HG03039 (cell line): ENCODE measurements around the gene MCOLN2.
"Not testable (repeated sequence)": the region's sequence is repeated elsewhere in the genome, so short reads cannot be mapped to it uniquely, and the experiment has no call there.

Source experiments
- ATAC-seq: cut with Tn5 transposase; IDR thresholded peaks from one replicate; pipeline ENCODE4 v1.9.1; 2021; ENCODE audit warnings: mild to moderate bottlenecking, moderate library complexity; ENCODE audit not compliant: unreplicated experiment

MCOLN2 gene

DNA sequence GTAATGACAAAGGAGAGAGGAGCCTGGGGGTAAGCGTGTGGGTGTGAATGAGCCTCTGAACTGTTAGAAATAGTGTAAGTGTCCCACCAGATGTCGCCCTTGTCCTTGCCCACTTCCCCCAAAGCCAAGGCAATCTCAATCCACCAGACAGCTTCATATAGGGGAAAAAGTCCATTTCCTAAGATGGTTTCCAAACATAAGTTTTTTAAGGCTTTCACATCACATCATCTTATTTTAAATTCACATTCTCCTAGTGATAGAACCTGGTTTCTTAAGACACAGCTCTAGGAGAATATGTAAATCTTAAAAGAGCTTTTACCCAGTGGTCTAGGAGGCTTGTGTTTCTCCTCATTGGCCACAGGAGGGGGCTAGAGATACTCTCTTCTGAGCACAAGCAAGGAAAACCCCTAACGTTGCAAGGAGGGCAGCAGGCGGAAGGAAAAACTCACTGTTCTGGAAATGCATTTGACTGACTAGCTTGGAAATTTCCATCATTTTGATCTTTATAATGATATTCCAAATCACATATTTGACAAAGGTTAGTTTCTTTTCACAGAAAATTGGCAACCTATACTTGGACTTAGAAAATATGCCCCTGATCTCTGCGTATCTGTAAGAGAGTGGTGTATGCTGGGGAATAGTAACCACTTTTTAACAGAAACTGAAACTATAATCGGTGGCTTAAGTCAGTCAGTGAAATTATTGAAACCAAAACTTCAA, 52.0 kb downstream of the MCOLN2 start:
- ATAC-seq = peak; percentile 86

GRCh38 chr1:84941843-84942242, 55.1 kb downstream of the MCOLN2 start:
- no peak for ATAC-seq

GRCh38 chr1:84940481-84940880, 56.4 kb downstream of the MCOLN2 start:
- ATAC-seq = no peak

DNA sequence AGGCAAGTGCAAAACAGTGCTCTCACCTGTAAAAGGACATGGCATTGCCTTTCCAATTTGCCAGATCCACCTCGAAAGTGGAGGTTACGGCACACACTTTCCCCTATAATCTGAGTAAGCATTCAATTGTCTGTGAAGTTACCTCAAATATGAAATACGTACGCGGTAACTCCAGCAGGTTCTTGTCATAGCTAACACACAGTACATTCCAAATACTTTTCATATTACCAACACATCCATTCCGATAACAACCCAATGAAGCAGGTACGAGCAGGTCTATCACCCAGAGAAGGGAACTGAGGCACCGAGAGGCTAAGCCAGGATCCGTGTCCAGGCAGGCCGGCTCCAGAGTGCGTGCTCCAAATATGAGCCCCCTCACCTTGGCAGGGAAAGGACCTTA, 57.2 kb downstream of the MCOLN2 start:
- no peak for ATAC-seq

DNA sequence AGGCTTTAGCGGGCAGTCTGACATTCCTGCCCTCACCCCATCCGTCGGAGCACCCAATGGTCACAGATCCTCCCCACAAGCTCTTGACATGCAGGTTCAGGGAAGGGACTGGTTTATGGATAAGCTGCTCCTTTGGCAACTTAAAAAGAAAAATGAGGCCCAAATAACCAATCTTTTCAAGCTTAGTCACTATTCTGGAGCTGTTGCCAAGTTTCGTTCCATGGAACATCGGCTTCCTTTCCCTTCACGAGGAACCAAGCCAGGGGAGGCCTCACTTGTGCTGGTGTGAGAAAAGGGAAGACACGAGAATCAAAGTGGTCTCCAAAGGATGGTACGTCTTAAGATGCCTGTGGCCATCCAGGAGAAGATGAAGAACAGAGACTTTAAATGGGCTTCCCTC, 57.8 kb downstream of the MCOLN2 start:
- ATAC-seq = no peak

- ATAC-seq = no peak
These were observed 60.6 kb downstream of the MCOLN2 start for GRCh38 chr1:84936116-84936810.

DNA sequence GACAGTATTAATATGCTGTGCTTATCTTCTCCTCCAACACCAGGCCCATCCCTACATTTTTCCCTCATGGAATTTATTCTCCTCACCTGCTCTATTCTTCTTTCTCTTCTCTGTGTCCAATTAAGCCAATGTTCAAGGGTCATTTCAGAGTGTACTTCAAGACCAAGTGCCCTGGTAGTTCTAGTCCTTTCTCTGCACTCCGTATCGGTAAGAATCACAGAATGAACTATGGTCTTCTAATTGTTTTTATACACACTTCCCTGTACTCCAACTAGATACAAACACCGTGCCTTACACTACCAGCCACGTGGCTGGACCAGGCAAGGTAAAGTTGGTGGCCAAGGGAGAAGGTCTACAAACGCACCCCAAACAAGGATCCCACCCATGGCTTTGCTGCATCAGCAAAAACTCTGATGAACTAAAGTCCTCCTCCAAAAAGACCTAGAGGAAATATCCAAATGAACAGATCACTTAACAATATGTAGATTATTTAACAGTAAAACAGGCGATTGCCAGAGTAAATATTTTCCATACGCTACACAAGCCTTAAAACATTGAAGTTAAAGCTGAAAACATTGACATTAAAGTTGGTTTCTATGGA, 63.8 kb downstream of the MCOLN2 start:
- ATAC-seq = no peak

GRCh38 chr1:84930831-84931230, 66.1 kb downstream of the MCOLN2 start:
- ATAC-seq = no peak

GRCh38 chr1:84930329-84930728, 66.6 kb downstream of the MCOLN2 start:
- no peak for ATAC-seq

DNA sequence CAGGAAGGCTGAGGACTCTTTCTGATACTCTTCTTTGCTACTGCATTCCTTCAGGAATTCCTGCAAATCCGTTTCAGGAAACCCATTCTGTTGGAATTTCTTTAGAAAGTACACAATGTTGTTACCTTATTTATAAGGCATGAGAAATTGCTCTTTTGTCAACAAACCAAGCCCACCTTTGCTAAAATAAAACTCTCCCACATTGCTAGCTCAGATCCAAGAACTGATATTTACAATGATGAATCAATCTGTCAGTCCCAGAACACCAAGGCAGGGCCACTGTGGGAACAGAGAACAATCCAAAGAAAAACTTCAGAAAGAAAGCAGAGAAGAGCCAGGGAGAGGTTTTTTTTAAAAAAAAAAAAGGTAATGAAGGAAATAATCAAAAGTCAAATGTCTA, 67.3 kb downstream of the MCOLN2 start:
- no peak for ATAC-seq

GRCh38 chr1:84928979-84929378, 67.9 kb downstream of the MCOLN2 start:
- no peak for ATAC-seq

DNA sequence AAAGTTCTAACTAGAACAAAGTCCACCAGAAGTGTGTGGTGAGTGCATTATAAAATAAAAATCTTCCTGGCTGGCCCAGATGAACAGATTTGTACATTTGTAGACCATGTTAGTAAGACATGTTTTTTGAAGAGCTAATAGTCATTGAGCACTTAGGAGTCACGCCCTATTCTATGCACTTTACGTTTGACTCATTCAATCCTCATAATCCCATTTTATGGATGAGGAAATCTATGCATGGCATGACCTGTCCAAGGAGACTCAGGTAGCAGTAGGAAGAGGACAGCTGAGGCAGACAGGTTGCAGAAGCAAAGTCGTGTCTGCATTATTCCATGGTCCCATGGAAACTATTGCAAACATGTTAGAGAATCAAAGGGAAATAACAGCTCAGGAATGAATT, 73.6 kb downstream of the MCOLN2 start:
- ATAC-seq = no peak

DNA sequence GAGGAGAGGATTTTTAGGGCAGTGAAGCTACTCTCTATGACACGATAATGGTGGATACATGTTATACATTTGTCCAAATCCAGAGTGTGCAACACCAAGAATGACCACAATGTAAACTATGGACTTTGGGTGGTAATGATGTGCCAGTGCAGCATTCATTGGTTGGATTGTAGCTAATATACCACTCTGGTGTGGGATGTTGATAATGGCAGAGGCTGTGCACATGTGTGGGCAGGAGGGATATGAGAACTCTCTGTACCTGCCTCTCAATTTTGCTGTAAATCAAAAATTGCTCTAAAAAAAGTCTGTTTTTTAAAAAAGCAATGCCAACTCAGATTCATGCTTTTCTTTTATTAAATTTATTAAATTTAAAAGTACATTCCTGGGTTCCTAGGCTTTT, 76.8 kb downstream of the MCOLN2 start:
- ATAC-seq = no peak

DNA sequence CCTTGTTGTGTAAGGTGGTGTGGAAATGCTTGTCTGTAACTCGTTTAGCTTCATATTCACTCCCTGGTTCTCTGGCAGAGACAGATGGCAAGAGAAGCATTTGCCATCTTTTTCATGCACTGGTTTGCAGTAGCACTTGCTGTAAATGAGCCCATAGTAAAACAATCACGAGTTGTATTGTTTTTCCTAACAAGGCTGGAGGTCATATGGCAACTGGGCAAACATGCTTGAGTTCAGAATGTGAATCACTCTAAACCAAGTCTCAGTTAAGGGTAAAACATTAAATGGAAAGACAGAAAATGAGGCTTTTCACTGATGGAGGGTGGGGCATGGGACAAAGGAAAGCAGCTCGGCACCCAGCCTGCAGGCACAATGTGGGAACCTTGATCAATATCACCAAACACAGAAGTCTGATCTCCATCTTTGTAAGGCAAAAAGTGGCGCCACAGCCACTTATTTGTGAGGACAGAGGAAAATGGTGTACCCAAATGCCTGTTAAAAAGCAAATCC, 77.4 kb downstream of the MCOLN2 start:
- ATAC-seq = no peak

- ATAC-seq = no peak
These were observed 78.1 kb downstream of the MCOLN2 start for GRCh38 chr1:84918726-84919336.

- ATAC-seq = no peak
These were observed 80.0 kb downstream of the MCOLN2 start for GRCh38 chr1:84916897-84917296.

- ATAC-seq = no peak
These were observed 83.4 kb downstream of the MCOLN2 start for GRCh38 chr1:84913555-84913892.

- ATAC-seq = no peak
These were observed 84.0 kb downstream of the MCOLN2 start for GRCh38 chr1:84912726-84913554.

DNA sequence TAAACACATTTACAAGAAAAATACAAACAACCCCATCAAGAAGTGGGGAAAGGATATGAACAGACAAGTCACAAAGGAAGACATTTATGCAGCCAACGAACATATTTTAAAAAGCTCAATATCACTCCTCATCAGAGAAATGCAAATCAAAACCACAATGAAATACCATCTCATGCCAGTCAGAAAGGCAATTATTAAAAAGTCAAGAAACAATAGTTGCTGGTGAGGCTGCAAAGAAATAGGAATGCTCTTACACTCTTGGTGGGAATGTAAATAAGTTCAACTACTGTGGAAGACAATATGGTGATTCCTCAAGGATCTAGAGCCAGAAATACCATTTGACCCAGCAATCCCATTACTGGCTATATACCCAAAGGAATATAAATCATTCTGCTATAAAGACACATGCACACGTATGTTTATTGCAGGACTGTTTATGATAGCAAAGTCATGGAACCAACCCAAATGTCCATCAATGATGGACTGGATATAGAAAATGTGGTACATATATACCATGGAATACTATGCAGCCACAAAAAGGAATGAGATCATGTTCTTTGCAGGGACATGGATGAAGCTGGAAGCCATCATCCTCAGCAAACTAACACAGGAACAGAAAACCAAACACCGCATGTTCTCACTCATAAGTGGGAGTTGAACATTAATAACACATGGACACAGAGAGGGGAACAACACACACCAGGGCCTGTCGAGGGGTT, 88.0 kb downstream of the MCOLN2 start:
- not testable (repeated sequence) for ATAC-seq
